CD4-positive, alpha-beta T cell treated with Interleukin-6 for 4 hours (primary cell): Measurements from ENCODE around the gene LRRIQ4.

Source experiments
- DNase-seq: peaks from one replicate; pipeline ENCODE4 v3.0.0-alpha.2; 2020; ENCODE audit warnings: mixed read lengths

The LRRIQ4 gene

GRCh38 chr3:169811631-169812331, 889 bp upstream of the LRRIQ4 start:
- peak; percentile 17 for DNase-seq

GRCh38 chr3:169813278-169813677, 608 bp downstream of the LRRIQ4 start:
- no peak for DNase-seq

GRCh38 chr3:169813757-169814517, 1.3 kb downstream of the LRRIQ4 start:
- DNase-seq, result peak; percentile 75

- DNase-seq, result no peak
These were observed 3.0 kb downstream of the LRRIQ4 start for GRCh38 chr3:169815590-169816150.

- DNase-seq, result no peak
These were observed 5.6 kb downstream of the LRRIQ4 start for GRCh38 chr3:169818316-169818715.

- DNase-seq, result no peak
These were observed 9.4 kb downstream of the LRRIQ4 start for GRCh38 chr3:169822091-169822490.

- no peak for DNase-seq
These were observed 9.9 kb downstream of the LRRIQ4 start for GRCh38 chr3:169822540-169822939.

- no peak for DNase-seq
These were observed 10.3 kb downstream of the LRRIQ4 start for GRCh38 chr3:169822983-169823382.

- no peak for DNase-seq
These were observed 12.6 kb downstream of the LRRIQ4 start for GRCh38 chr3:169825316-169825715.

GRCh38 chr3:169827712-169828111, 15.0 kb downstream of the LRRIQ4 start:
- DNase-seq, result no peak

GRCh38 chr3:169835533-169835932, 22.9 kb downstream of the LRRIQ4 start:
- no peak for DNase-seq

- no peak for DNase-seq
These were observed 23.6 kb downstream of the LRRIQ4 start for GRCh38 chr3:169836078-169836941.

GRCh38 chr3:169836942-169837275, 24.2 kb downstream of the LRRIQ4 start:
- no peak for DNase-seq

GRCh38 chr3:169838511-169839030, 25.9 kb downstream of the LRRIQ4 start:
- no peak for DNase-seq

GRCh38 chr3:169841171-169841570, 28.5 kb downstream of the LRRIQ4 start:
- DNase-seq, result no peak

- DNase-seq, result no peak
These were observed 30.3 kb downstream of the LRRIQ4 start for GRCh38 chr3:169842960-169843359.

GRCh38 chr3:169846458-169847193, 34.0 kb downstream of the LRRIQ4 start:
- DNase-seq, result no peak

GRCh38 chr3:169847896-169848295, 35.2 kb downstream of the LRRIQ4 start:
- DNase-seq, result no peak

GRCh38 chr3:169848741-169849140, 36.1 kb downstream of the LRRIQ4 start:
- DNase-seq, result no peak

GRCh38 chr3:169850618-169851017, 37.9 kb downstream of the LRRIQ4 start:
- DNase-seq, result no peak

GRCh38 chr3:169855514-169855913, 42.8 kb downstream of the LRRIQ4 start:
- no peak for DNase-seq

- no peak for DNase-seq
These were observed 45.1 kb downstream of the LRRIQ4 start for GRCh38 chr3:169857811-169858210.
